ENCODE data around the gene TULP1.

Gene TULP1

DNA sequence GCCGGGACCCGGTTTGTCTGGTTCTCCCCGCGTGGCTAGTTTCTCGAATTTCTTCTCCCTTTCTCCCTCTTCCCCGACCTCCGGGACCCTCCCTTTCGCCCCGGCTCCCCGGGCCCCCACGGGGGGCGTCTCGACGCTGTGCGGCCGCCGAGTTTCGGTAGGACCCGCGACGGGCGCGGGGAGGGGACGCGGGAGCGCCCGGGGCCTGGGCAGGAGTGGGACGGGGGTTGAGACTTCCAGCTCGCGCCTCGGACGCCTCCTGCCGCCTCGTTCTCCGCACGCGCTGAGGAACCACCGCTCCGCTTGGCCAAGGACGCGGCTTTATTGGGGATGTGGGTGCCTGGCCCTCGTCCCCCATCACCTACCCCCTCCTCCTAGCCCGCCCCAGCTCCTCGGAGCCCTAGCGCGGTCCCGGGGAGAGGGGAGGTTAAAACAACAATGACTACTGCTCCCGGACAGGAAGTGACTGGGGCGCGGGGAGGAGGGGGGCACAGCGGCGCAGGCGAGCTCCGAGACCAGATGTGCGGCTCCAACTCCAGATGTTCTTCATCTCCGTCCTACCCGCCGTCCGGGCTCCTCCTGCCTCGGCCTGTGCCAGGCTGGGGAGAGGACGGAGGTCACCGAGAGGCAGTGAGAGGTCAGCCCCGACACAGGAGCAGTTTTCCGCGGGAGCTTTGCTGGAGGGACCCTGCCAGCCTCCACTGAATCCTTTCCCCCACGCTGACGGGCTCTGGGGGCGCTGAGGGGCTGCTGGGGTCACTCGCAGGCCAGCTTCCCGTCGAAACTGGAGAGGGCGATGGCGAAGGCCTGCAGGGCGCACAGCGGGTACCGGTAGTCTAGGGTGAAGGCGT lies 14.9 kb downstream of the TULP1 start:
- peak; percentile 20 for DNase-seq (ENCODE audit: low spot score)
- FAIRE-seq: no peak

DNA sequence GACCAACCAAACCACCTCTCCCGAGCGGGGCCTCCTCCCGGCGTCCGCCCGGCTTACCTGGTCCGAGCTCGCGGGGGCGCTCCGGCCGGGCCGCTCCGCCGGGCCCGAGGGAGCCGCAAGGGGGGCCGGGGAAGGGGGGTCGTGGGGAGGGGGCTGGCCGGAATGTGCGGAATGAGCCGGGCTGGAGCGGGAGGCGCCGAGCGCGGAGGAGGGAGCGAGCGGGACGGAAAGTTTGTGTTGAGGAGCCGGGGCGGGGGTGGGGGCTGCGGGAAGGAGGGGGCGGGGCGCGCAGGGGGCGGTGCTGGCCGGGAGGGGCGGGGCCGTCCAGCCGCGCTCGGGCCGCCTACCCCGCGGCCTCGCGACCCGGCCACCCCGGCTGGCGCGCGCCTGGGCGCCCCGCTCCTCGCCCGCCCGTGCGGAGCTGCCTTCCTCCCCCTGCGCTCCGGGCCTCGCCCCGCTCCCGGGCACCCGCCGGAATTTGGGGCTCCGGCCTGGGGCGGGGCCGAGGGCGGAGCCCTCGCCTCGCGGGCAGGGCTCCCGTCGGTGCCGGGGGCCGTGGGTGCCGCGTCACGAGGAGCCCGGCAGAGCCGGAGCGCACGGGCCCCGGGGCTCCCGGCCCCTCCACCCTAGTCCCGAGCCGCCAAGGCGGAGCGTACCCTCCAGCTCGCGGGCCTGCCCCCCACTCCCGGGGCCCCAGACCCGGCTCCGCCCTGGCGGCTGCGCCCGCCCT lies 15.7 kb downstream of the TULP1 start, which contains the start of gene TEAD3:
TEAD3 (minus strand) TSS at position 239 of the 730 bp plus-strand sequence.
- FAIRE-seq: no peak

DNA sequence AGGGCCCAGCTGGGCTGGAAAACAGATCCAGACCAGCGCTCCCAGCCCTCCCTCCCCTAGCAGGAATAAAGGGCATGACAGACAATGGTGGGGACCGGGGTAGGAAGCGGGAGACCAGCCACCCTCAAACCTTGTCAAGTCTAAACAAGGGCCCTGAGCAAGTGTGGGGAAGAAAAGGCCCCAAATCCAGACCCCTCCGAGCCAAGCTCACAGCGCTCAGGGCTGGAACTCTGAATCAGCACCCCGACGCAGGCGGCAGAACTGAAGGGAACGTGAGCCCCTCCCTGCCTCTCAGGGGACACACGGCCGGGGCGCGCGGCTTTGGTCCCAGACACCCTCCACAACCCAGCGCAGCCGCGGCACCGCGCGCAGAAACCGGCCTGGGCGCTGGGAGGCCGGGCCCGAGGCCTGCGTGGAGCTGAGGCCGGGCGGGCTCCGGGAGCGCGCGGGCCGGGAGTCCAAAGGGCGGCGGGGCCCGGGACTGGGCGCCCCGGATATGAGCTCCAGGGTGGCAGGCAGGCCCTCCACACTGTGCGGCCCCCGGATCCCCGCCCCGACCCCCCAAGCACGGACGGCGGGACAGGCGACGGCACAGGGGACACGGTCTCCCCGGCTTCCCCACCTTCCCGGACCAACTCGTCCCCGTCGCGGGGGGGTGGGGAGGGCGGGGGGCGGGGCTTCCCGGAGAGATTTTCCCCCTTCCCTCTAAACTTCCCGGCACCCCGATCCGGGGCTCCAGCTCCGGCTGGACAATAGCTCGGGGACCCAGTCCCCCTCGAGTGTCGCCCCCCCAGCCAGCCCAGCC lies 16.5 kb downstream of the TULP1 start:
- no peak for FAIRE-seq
- no peak for DNase-seq (ENCODE audit: low spot score)

More for the DNA sequence above, 15.7 kb downstream of the TULP1 start, which contains the start of gene TEAD3:
- DNase-seq (ENCODE audit: low spot score): no peak

DNA sequence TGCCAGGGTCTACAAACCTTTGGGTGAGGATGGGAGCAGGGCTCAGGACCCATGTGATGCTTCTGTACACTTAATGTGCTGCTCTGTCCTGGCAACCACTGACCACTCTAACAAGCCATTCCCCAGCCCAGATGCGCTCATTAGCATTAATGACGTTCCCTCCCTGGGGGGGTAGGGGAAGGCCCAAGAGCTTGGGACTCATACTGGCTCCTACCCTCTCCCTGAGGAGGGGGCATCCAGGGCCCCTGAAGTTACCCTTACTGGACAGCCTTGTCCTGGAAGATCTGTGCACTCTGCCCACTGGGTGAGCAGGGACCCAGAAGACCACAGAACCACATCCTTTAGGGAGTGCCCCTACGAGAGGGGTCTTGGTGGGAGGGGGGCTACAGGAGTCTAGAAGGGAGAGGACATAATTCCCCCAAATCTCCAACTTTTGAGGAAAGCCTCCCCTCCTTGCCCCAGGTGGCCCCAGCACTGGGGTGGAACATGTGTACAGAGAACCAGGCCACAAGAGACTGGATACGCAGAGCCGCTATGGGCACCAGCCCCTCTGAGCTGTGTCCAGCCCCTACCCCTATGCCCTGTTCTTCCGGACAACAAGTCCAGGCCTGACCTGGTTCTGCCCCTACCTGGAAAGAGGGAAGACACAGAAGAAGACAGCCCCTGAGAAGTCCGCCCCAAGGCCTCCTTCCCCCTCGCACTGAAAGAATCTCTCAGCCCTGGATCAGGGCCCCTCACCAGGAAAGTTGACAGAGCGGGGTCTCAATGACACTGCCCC lies 17.2 kb downstream of the TULP1 start:
- no peak for FAIRE-seq
- DNase-seq (ENCODE audit: low spot score): no peak

DNA sequence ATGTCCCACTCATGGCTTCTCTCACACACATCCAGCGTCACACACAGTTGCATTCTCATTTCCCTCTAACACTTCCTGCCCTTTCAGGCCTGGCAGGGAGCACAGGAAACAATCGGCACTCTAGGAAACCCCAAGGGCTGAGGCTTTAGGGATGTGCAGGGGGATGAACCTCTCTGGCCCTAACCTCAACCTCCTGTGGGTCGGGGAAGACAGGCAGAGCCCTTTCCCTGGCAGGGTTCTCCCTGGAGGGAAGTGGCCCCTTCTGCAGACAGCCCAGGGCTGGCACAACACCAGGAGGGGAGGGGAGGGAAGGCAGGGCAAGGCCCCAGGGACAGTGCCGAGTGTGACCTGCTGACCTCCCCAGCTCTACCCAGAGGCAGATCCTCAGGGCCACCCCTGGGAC lies 18.5 kb downstream of the TULP1 start:
- FAIRE-seq (no peak), DNase-seq (ENCODE audit: low spot score) (no peak)

DNA sequence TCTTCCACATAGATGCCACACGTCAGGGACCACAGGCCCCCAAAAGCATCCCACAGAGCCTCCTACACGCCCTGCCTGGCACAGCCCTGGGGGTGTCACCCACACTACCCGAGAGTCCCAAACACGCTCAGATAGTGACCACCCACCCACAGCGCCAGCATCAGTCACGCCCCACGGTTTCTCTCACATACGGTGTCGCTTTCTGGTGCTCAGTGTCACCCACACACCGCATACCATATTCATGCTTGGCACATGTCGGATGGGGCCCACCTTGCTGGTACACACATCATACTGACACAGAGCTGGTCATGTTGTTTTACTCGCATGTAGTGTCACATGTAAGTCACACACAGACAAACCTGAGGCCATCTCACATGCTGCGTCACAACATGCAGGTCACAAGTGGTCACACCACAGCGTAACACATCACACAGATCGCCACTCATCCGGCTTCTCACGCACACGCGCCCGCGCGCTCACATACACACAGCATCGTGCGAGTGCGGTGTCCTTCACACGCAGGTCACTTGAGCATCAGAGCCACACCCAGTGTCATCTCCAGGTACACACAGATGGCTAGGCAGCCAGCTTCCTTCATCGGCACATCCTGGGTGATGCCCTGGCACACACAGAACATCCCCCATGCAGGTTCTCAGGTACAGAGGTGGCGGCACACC lies 19.3 kb downstream of the TULP1 start:
- FAIRE-seq (no peak), DNase-seq (ENCODE audit: low spot score) (no peak)

DNA sequence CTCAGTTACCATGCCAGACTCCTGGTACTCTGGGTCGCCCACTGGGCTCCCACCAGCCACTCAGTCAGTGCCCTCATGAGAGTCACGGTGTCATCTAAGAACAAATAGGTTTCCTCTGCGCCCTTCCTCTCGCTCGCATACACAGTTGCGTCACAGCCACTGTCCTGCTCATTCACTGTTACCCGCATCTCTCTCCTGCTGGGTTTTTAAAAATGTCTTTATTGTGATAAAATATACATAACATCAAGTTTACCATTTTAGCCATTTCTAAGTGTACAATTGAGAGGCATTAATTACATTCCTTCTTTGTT lies 19.8 kb downstream of the TULP1 start:
- DNase-seq (ENCODE audit: low spot score) (no peak), FAIRE-seq (no peak)

DNA sequence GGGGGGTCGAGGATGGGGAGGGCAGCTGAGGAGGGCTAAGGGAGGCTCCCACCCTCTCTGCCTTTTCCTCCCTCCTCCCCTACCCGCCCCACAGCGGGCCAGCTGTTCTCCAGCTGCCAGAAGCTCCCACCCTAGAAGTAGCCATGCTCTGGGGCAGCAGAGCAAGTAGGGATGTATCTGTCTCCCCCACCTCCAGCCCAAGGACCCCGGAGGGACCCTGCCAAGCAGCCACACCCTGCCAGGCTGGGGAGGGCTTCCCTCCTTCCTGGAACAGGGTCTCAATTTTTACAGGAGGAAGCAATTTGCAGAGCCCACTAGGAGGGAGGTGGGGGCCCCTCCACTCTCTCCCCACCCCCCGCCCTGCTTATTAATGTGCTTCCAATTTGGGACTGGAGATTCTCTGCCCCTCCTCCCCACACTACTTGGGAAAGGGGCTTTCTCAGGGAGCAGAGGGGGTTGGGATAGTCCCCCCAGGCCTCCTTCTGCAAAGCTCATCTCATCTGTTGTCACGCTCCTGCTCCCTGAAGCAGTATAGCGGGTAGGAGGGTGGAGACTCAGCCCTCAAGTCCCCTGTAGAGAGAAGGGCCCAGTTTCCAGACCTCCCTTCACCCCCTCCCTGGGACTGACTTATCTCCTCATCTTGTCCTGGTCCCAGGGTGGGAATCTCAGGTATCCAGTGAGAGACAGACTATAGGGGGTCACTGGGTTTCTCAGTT lies 20.3 kb downstream of the TULP1 start:
- no peak for DNase-seq (ENCODE audit: low spot score)
- FAIRE-seq: no peak

DNA sequence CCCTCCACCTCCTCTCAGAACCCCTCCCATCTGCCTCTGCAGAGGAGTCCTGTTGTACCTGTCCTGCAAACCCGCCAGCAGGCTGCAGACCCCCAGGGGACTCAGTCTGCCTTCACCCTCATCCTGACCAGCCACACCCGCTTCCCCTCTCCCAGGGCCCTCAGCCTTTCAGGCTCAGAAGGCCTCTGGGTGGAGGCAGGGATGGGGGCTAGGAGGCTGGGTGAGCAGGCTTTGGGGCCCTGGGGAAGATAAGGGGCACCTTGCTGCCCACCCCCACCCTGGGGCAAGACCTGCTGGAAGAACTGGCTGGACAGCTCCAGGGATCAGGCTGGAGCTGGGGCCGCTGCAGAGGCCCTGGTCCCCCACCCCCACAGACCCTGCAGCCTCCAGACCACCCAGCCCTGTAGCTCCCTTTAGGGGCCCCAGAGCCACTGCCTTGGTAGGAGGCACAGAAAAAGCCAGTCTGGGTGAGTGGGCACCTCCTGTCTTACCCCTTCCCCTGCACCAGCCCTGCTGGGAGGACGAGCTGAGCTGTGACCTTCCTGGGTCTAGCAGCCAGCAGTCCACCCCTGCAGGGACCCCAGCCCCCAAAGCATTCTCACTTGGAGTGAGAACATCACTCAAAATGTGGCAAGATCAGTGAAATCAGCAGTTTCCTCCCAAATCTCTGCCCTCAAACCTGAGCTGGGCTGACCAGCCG lies 21.0 kb downstream of the TULP1 start:
- DNase-seq (ENCODE audit: low spot score) (no peak), FAIRE-seq (no peak)

DNA sequence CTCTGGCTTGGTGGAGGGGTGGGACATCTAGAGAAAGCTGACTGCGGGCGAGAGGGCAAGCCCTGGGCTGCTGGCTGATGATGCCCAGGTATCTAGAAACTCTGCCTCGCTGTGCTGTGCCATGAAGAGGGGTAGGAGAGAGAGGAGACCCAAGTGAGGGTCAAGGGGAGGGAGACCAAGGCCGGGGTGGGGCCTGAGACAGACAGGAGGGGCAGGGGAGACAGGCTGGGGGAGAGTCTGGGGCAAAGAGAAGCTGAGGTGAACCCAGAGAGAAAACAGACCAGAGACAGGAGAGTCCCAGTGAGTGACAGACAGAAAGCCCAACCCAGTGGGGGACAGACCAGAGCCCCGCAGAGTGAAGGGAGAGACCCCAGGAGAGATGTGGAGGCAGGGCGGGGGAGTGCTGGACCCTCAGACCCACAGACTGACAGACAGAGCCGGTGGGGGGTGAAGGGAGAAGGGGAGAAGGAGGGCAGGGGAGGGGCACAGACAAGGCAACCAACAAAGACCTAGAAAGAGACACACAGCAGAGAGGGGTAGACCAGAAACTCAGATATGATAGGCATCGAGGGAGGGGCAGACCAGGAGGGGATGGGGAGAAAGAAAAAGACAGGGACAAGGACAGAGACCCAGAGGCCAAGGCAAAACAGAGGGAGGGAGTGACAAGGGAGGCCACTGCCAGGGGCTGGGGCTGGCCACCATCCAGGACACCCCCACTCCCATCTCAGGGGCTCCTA lies 21.7 kb downstream of the TULP1 start:
- no peak for FAIRE-seq

DNA sequence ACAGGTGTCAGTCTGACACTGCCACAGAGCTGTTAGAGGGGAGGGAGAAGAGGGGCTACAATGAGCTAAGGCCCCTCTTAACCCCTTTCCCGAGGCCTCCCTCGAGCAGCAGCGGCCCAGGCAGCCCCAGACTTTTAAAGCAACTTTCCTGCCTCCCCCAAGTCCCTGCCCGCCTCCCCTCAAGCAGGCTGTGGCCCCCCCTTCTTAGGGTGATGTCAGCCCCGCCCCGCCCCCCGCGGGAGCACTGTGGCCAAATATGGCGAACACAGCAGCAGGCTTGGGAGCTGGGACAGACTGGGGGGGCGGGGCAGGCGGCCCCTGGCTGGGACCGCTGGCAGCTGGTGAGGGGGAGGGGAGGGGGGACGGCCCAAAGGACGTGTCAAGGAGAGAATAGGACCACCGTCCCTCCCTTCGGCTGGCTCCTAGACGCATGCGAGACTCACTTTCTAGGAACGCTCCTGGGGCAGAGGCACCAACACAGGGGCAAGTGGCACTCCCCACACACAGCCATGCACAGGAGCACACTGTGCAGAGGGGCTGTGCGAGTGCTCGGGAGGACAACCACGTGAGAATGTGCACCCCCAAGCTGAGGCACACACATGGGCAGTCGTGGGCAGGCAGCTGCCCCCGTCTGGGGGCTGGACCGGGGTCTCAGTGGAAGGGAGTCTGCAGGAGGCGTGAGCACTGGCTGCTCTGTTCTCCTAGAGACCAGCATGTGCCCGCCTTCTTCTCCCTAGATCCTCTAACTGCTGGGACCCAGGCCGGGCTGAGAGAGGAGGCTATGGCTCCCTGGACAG lies 22.5 kb downstream of the TULP1 start:
- DNase-seq (ENCODE audit: low spot score) (no peak), FAIRE-seq (no peak)

More for the DNA sequence above, 21.7 kb downstream of the TULP1 start:
- no peak for DNase-seq (ENCODE audit: low spot score)

DNA sequence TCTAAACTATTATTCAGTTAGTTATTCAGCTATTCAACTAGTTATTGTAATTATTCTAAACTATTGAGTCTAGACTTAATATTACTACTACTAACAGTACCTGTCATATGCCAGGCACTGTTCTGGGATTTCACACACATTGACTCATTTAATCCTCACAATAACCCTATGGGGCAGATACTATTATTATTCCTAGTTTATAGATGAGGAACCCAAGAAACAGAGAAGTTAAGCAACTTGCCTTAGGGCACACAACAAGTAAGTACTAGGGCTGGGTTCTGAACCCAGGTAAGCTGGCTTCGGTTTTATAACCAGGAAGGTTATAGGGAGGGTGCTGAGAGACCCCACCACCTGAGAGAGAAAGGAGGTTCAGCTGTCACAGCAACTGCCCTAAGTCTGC lies 23.6 kb downstream of the TULP1 start:
- DNase-seq (ENCODE audit: low spot score): no peak
- FAIRE-seq: no peak

DNA sequence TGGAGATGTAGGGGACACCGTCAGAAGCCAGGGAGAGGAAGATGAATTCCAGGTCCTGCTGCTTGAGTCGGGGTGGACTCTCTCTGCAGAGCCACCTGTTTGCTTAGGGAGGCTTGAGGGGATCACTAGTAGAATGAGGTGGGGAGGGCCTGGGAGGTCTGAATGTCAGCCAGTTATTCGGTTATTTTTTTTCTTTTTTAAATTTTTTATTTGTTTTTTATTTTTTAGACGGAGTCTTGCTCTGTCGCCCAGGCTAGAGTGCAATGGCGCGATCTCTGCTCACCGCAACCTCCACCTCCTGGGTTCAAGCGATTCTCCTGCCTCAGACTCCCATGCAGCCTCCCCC lies 24.2 kb downstream of the TULP1 start:
- no peak for FAIRE-seq

DNA sequence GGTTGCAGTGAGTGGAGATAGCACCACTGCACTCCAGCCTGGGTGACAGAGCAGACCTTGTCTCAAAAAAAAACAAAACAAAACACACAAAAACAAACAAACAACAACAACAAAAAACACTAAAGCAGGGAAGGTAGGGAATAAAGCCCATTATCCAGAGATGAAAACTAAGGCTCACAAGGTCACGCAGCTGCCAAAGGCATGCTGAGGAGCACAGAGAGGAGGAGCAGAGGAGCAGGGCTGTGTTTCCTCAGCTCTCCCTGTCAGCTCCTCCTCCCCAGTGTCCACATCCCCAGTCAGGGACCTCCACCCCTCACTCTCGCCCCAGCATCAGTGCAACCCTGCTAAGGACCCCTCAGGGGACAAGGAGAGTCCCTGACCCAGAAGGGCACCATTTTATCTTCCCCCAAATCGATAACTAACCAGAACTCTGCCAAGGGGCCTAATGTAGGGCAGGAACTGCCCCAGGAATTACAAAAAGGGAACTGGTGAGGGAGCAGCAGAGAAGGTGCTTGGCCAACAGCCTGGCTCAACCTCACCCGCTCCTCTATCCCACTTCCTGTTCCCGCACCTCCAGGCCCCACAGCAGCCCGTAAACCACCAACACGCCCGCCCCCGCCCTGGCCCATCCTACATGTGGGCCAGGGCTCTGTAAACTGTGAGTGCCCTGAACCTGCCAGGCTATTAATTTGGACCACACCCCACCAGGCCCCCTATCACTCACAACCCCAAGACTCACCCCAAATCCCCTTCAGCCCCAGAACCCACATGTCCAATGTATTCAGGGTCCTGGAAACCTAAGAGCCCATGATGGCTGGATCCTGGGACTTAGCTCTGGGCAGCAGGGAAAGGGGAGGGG lies 24.8 kb downstream of the TULP1 start:
- DNase-seq (ENCODE audit: low spot score) (no peak), FAIRE-seq (no peak)

More for the DNA sequence above, 24.2 kb downstream of the TULP1 start:
- DNase-seq (ENCODE audit: low spot score): no peak

DNA sequence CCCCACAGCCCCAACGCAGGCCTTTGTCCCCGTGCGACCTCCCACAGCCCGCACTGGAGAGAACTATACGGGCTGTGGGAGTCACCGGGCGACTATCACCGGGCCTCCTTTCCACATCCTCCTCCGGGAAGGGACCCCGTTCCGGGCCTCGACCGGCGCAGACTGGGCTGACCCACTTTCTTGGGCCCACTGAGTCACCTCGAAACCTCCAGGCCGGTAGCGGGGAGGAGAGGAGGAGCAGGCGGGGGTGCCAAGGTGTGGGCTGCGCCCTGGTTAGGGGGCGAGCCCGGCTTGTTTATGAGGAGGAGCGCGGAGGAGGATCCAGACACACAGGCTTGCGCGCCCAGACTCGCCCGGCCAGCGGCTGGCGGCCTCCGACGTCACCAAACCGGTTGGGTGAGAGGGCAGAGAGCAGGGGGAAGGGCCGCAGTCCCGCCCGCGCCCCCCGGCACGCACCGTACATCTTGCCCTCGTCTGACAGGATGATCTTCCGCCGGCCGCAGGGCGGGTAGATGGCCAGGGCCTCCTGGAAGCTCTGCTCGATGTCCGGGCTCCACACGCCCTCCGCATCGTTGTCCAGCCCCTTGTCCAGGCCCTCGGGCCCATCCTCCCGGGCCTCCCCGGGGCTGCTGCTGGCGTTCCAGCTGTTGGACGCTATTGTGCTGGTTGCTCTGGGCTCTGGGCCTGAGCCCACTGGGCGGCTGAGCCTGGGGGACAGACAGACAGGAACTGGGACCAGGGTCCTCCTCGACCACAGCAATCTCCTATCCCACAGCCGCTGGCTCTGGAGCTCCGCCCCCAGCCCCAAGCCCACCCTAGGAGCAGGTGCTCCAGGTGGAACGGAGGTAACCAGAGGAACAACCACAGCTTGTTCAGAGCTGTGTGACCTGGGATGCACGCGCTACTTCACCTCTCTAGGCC lies 26.4 kb downstream of the TULP1 start:
- no peak for DNase-seq (ENCODE audit: low spot score)
- no peak for FAIRE-seq

DNA sequence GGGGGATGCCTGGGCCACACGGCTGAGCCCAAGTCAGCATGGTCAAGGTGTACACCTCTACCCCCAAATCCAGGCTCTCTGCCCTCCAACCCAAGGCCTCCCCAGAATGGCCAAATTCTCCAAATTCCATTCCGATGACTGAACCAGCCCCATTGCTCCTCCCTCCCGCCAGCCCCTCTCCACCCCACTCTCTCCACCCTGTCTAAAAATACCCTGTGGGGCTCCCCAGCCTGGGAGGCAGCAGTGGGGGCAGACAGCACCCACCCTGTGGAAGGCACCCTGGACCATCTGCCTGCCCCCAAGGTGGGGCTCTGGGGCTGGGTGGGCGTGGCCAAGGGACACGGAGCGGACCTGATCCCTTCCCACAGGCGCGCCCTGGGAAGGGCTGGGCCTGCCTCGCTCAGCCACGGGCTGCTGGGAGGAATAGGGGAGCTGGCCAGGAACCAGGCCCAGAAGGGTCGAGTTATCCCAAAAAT lies 27.3 kb downstream of the TULP1 start:
- no peak for DNase-seq (ENCODE audit: low spot score)
- no peak for FAIRE-seq

Data from RCC 7860 (cell line).